SK-N-DZ (cell line): ENCODE measurements around the gene TASL. TPM values are rescaled to one million over a fixed set of nuclear protein-coding genes. Genes with fewer than 3 reads are reported as not detected.
"Not testable (repeated sequence)": the region's sequence is repeated elsewhere in the genome, so short reads cannot be mapped to it uniquely, and the experiment has no call there.

Source experiments
- DNase-seq: peaks from one replicate; pipeline ENCODE4 v3.0.0-alpha.2; 2015; ENCODE audit warnings: low spot score
- polyA plus RNA-seq, 2 experiments: library from polyadenylated mRNA; depleted of rRNA; stranded (reverse); fragments of >200 nt; gene quantifications; 2 replicates each; pipeline ENCODE4 v1.2.3, GENCODE V29; 2014

The TASL gene, protein sequence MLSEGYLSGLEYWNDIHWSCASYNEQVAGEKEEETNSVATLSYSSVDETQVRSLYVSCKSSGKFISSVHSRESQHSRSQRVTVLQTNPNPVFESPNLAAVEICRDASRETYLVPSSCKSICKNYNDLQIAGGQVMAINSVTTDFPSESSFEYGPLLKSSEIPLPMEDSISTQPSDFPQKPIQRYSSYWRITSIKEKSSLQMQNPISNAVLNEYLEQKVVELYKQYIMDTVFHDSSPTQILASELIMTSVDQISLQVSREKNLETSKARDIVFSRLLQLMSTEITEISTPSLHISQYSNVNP
- polyA plus RNA-seq (2014; cell fraction: cytosol; rRNA removed): not detected in 2 replicates
- not detected in 2 replicates for polyA plus RNA-seq (2014; cell fraction: nucleus; rRNA removed)

DNA sequence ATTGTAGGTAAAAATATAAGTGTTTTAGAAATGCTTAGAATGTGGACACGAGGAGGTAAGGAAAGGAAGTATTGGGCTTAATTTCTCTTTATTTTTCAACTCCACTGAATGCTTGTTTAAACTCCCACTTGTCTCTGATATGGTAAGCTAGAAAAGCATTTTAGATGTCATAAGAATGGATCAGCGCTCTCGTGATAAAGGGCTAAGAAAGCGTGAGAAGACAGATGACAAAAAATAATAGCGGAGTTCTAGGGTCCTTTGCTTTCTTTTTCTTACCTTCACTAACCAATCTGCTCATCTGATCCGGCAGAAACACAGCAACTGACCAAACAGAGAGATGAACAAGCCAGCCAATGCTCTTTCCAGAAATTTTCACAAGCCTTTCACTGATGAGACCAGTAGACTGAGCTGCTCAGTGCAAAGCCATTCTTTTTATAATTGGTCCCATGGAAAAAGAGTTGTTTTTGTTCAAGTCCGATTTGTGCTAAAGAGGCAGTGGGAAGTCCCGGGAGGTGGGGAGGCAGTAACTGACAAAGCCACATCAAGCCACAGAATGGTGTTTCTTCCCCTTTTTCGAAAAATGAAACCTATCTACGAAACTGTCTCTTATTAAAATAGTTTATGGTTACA is at the start of gene TASL:
Gene TASL (minus strand): TSS at position 405 of the 630 bp plus-strand sequence. CDS start 17,411 bp downstream, outside the sequence.
- DNase-seq: no peak

DNA sequence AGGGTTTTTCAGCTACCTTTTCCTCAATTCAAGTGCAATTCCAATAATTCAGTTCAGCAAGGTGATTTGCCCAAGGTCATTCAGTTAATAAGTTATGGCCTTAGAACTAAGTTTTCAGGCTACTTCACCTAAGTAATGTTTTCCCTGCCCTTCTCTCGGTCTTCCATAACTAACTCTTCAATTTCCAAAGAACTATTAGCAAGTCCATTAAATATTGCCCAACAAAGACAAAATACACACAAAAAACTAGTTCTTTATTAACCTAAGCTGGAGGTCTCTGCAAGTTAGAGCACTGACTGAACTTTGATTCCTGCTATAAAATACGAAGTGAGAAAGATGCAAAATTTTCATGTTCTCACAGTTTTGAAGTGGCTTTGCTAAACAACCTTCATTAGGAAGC is 48.8 kb upstream of the TASL start:
- no peak for DNase-seq

- no peak for DNase-seq
Measured at GRCh38 chrX:30622361-30622760, 44.8 kb upstream of the TASL start.

- DNase-seq: no peak
Measured at GRCh38 chrX:30620980-30621618, 43.5 kb upstream of the TASL start.

GRCh38 chrX:30620125-30620524 is 42.6 kb upstream of the TASL start:
- no peak for DNase-seq

DNA sequence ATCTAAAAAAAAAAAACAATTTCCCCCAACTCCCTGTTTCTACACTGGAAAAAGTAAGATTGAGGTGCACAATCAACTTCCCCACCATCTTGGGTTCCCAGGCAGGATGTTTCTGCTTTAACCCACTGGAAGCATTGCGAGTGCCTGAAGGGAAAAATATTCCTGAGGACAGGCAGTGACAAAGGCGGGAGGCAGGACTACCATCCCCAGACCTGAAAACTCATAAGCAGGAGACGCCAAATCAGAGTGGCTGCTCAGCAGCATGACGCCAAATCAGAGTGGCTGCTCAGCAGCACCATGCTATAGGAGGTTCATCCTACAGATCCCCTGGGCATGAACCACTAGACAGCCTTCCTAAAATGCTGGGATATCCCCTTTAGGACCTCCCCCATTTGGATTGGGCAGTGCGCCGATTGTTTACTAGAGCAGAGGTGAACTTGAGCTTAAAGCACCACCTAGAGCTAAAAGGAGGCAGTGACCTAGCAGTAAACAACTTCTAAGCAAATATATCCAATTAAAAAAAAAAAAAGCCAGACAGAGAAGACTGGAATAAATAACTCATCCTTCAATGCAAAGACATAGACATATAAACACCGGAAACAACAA is 40.7 kb upstream of the TASL start:
- no peak for DNase-seq

DNA sequence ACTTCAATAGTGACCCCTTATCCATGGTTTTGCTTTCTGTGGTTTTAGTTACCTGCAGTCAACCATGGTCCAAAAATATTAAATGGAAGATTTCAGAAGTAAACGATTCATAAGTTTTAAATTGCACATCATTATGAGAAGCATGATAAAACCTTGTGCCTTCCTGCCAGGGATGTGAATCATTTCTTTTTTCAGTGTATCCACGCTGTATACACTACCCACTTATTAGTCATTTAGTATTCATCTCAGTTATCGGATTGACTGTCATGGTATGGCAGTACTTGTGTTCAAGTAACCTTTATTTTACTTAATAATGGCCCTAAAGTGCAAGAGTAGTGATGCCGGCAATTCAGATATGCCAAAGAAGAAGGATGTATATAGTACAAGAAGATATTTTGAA is 37.7 kb upstream of the TASL start:
- DNase-seq: no peak

- DNase-seq: no peak
Measured at GRCh38 chrX:30613721-30614120, 36.2 kb upstream of the TASL start.

DNA sequence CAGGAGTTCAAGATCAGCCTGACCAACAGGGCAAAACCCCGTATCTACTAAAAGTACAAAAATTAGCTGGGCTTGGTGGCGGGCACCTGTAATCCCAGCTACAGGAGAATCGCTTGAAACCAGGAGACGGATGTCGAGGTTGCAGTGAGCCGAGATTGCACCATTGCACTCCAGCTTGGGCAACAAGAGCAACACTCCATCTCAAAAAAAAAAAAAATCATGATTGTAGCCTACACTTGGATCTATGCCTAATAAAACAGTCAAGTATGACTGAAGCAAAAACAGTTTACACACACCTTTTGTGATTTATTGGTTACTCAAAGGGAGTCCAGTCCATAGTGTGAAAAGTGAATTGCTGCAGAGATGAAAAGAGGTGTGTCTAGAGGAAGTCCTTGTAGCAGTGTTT is 34.7 kb upstream of the TASL start:
- no peak for DNase-seq

DNA sequence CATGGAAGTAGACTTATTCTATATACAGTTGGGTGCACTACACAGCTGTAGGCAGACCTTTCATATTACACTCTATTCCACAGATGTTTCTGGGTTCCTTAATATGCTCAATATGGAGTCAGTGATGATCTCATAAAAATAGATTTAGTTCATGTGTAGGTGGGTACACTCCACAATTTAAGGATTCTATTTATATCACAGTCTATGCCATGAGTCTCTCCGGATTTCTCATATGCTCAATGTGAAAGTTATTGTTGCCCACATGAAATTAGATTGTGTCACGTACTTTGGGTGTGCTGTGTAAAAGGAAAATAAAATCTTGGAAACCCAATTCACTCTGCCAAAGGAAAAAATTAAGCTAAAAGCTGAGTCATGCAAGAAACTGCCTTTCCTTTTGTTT is 32.5 kb upstream of the TASL start:
- no peak for DNase-seq

DNA sequence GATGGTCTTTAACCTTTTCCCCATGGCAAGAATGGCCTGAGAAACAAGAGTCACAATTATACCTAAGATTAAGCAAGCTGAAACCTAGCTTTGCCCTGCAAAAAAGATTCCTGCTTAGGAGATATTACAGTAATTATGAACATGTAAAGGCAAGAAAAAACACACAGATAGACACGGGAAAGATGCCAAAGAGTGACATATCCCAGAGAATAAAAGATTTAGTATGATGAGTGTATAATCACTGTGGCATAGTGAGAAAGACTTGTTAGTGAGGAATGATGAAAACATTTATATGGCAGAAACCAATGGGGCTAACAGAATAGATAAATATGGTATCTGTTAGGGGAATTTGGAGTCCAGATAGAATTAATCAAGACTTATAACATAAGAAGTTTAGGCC is 29.6 kb upstream of the TASL start:
- no peak for DNase-seq

DNA sequence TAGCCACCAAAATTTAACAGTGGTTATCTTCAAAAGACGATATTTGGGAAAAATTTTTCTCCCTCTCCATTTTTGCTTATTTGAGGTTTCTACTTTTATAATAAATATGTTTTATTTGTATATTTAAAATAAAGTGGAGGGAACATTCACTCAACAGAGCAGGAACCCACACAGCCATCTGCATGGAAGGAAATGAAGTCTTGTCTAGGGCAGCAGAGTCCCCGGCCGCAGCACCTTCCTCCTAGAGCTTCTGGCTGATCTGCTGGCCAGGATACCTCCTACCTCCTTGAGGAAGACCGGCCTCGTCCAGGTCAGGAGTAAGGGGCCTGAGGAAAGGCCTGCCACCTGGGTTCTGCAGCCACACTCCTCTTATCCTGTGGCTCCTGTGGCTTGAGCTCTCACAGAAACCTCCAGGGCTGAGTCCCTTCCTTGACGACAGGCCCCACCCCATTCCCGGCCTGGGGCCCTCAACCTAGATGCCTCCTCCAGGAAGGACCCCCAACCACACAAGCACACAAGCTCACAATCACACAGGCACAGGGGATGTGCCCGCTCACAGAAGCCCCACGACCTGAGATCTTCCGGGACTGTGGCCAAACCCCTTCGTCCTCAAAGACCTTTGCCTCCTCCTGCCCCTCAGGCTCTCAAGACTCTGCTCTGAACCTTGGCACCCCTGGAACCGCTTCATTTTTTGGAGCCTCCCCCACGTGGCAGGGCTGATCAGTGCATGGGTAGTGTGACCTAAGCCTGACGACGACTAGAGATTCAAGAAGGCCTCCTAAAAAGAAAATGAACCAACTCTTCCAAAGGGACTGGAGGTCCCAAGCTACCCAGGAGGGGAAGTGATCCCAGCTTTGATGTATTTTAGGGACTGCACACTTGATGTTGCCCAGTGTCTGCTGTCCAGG is 23.0 kb upstream of the TASL start:
- DNase-seq: not testable (repeated sequence)

- DNase-seq: no peak
Measured at GRCh38 chrX:30597216-30598012, 19.8 kb upstream of the TASL start.

- DNase-seq: no peak
Measured at GRCh38 chrX:30593440-30594200, 16.1 kb upstream of the TASL start.

DNA sequence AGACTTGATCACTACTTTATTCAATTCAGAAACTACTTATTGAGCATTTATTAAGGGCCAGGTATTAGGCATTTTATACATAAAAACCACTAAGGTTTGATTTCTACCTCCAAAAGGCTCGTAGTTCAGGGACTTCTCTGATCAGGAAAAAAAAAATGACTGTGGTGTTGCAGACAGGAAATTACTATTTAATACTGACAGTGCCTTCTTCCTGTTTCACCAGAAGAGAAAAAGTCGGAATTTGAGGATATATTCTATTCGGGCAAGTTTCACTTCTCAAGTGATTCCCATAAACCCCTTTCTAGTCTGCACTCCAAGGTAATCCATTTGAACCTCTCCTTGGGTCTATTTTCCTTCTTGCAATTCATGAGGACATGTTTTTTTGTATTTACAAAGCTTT is 15.3 kb upstream of the TASL start:
- DNase-seq: no peak

- no peak for DNase-seq
Measured at GRCh38 chrX:30590368-30590767, 12.8 kb upstream of the TASL start.

DNA sequence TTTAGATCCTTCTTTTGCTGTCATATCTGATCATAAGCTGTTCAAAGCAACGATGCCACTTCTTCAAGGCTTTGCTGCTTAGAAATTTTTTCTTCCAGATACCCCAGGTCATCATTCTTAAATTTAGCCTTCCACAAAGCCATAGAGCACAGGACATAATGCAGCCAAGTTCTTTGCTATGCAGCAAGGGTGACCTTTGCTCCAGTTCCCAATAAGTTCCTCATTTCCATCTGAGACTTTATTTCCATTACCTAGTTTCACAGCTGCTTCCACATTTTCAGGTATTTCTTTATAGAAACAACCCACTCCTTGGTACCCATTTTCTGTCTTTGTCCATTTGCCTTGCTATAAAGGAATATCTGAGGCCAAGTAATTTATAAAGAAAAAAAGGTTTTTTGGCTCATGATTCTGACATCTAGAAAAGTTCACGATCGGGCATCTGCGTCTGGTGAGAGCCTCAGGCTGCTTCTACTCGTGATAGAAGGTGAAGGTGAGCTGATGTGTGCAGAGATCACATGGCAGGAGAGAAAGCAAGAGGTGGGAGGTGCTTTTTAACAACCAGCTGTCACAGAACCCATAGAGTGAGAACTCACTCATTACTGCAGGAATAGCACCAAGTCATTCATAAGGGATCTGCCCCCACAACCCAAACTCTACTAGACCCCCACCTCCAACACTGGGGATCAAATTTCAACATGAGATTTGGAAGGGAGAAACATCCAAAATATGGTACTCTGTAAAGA is 11.8 kb upstream of the TASL start:
- no peak for DNase-seq

- no peak for DNase-seq
Measured at GRCh38 chrX:30586516-30586915, 8.9 kb upstream of the TASL start.

DNA sequence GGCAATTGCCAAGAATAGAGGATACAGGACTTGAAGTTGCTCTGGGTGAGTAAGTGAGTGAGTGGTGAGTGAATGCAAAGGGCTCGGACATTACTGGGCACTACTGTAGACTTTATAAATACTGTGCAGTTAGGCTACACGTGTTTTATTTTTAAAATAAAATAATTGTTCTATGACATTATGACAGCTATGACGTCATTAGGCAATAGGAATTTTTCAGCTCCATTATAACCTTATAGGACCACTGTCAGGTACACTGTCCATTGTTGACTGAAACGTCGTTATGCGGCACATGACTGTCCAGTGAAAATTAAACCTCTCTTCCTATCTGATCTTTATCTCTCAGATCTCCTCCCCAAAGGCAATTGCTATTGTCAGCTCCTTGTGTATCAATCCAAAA is 5.1 kb upstream of the TASL start:
- DNase-seq: no peak
